HepG2 (cell line): ENCODE data around the gene DENND4A. TPM values are rescaled to one million over a fixed set of nuclear protein-coding genes. Genes with fewer than 3 reads are reported as not detected.
A peak's percentile ranks its signal among the peaks of the same experiment; 100 is the strongest.

Experiments
- ATAC-seq: fragments of 200-7000 bp; cut with Tn5 transposase; 3 replicates; pipeline ENCODE4 v1.9.1; 2020; ENCODE audit warnings: mild to moderate bottlenecking, moderate library complexity
- BruUV-seq: library from RNA; stranded (reverse); fragments of 400-500 nt; replicated peaks from 2 replicates; lab custom pipeline; 2021; lab: Mats Ljungman, UMichigan
- CTCF ChIA-PET: fragments of 300-600 bp; formaldehyde crosslinking; extraction: SDS; loops from one replicate; lab custom pipeline; 2021; ENCODE audit warnings: low total read pairs, inconsistent platforms, low intra/inter-chr PET ratio; lab: Yijun Ruan, JAX
- POLR2A ChIA-PET: fragments of 350-600 bp; sonication (Branson Sonifier 250); formaldehyde crosslinking; loops from one replicate; lab custom pipeline; 2020; ENCODE audit warnings: antibody characterized with exemption, inconsistent platforms; lab: Yijun Ruan, JAX
- DNase-seq: peaks from one replicate; pipeline ENCODE4 v3.0.0-alpha.2; 2015; ENCODE audit warnings: low spot score
- FAIRE-seq: peaks from 3 replicates; lab custom pipeline; 2011; peaks lifted over from hg19 to GRCh38; lab: Jason Lieb, UNC
- H2AFZ ChIP-seq: one replicate; pipeline ENCODE4 v1.6.1; 2011; ENCODE audit warnings: low read length, inconsistent platforms
- H3K27ac ChIP-seq: fragments of 300-600 bp; 3 replicates; pipeline ENCODE4 v1.8.0; 2011; ENCODE audit warnings: mixed run types, mild to moderate bottlenecking, mixed read lengths, low read length, inconsistent platforms; ENCODE audit not compliant: insufficient read depth; ENCODE audit errors: extremely low read length
- H3K27me3 ChIP-seq, 2 experiments: fragments of 200-600 bp in 1 of 2; 2 replicates in 1 of 2; 3 replicates in 1 of 2; pipeline versions ENCODE4 v1.6.0 to v1.8.0; 2011; ENCODE audit warnings: low read length in 2 of 2, mild to moderate bottlenecking in 2 of 2, moderate library complexity in 2 of 2, inconsistent platforms in 1 of 2; ENCODE audit not compliant: insufficient read depth in 2 of 2, control insufficient read depth in 1 of 2
- H3K36me3 ChIP-seq, 2 experiments: fragments of 200-600 bp in 1 of 2; replicated peaks in 1 of 2; 2 replicates in 1 of 2; 3 replicates in 1 of 2; pipeline versions ENCODE4 v1.5.1 to v1.8.0; 2011; ENCODE audit warnings: low read length in 2 of 2, inconsistent platforms in 1 of 2; ENCODE audit not compliant: insufficient read depth in 2 of 2, control insufficient read depth in 1 of 2
- H3K4me1 ChIP-seq: 2 replicates; pipeline ENCODE4 v1.5.1; 2012; ENCODE audit warnings: low read length, inconsistent platforms; ENCODE audit not compliant: insufficient read depth
- H3K4me2 ChIP-seq: 2 replicates; pipeline ENCODE4 v1.6.0; 2011; ENCODE audit warnings: low read depth, low read length, inconsistent platforms
- H3K4me3 ChIP-seq, 3 experiments: fragments of 200-600 bp in 1 of 3; sonication (generic), shearing (Covaris generic) in 1 of 3; replicated peaks in 1 of 3; 2 replicates each; pipeline ENCODE4 v1.5.1; 2011 to 2016; ENCODE audit warnings: low read length in 3 of 3, inconsistent platforms in 2 of 3, low read depth in 2 of 3, mild to moderate bottlenecking in 2 of 3, control low read depth in 1 of 3, mixed read lengths in 1 of 3; ENCODE audit not compliant: insufficient read depth in 1 of 3
- H3K79me2 ChIP-seq: one replicate; pipeline ENCODE4 v1.6.1; 2011; ENCODE audit warnings: low read length, inconsistent platforms; ENCODE audit not compliant: insufficient read depth
- H3K9ac ChIP-seq: 2 replicates; pipeline ENCODE4 v1.6.0; 2011; ENCODE audit warnings: mild to moderate bottlenecking, low read depth, low read length, inconsistent platforms; ENCODE audit not compliant: insufficient read depth
- H3K9me3 ChIP-seq: 2 replicates; pipeline ENCODE4 v1.5.1; 2012; ENCODE audit warnings: mild to moderate bottlenecking, low read length
- H4K20me1 ChIP-seq: 2 replicates; pipeline ENCODE4 v1.6.0; 2011; ENCODE audit warnings: inconsistent platforms, mild to moderate bottlenecking, low read length, moderate library complexity; ENCODE audit not compliant: insufficient read depth
- CENPX ChIP-seq: sonication (generic); formaldehyde crosslinking; IDR thresholded peaks from 2 replicates; pipeline ENCODE4 v1.9.0; 2021; ENCODE audit warnings: mild to moderate bottlenecking, missing genetic modification reagents, moderate library complexity
- ELF3 ChIP-seq: IDR thresholded peaks from 2 replicates; pipeline ENCODE4 v1.6.1; 2016; ENCODE audit warnings: missing genetic modification reagents, missing compliant biosample characterization
- JUN ChIP-seq: sonication (generic); formaldehyde crosslinking; IDR thresholded peaks from 2 replicates; pipeline ENCODE4 v1.4.0; 2020; ENCODE audit warnings: mild to moderate bottlenecking, missing genetic modification reagents
- KDM1A ChIP-seq: IDR thresholded peaks from 2 replicates; pipeline ENCODE4 v1.6.1; 2016; ENCODE audit warnings: missing compliant biosample characterization
- NFE2 ChIP-seq: sonication (generic); formaldehyde crosslinking; IDR thresholded peaks from 2 replicates; pipeline ENCODE4 v1.4.0; 2020; ENCODE audit warnings: missing genetic modification reagents
- PAF1 ChIP-seq: IDR thresholded peaks from 2 replicates; pipeline ENCODE4 v1.6.1; 2016; ENCODE audit warnings: missing genetic modification reagents, missing compliant biosample characterization
- PAWR ChIP-seq: sonication (generic); formaldehyde crosslinking; IDR thresholded peaks from 2 replicates; pipeline ENCODE4 v1.4.0; 2020; ENCODE audit warnings: missing genetic modification reagents, mild to moderate bottlenecking, borderline replicate concordance
- PRMT3 ChIP-seq: sonication (generic); formaldehyde crosslinking; IDR thresholded peaks from 2 replicates; pipeline ENCODE4 v1.8.1; 2022; ENCODE audit warnings: low read depth, mild to moderate bottlenecking, moderate library complexity, missing genetic modification reagents, borderline replicate concordance
- REPIN1 ChIP-seq: sonication (generic); formaldehyde crosslinking; IDR thresholded peaks from 2 replicates; pipeline ENCODE4 v1.8.0; 2022; ENCODE audit warnings: missing genetic modification reagents, low read depth, mild to moderate bottlenecking, borderline replicate concordance
- TEAD3 ChIP-seq: optimal IDR thresholded peaks from 2 replicates; pipeline ENCODE3; 2016; ENCODE audit warnings: borderline replicate concordance
- XRCC5 ChIP-seq: fragments of 200-400 bp; formaldehyde crosslinking; optimal IDR thresholded peaks from 2 replicates; pipeline ENCODE3; 2017; ENCODE audit warnings: mild to moderate bottlenecking, low read length
- YEATS4 ChIP-seq: sonication (generic); formaldehyde crosslinking; IDR thresholded peaks from 2 replicates; pipeline ENCODE4 v1.4.0; 2020; ENCODE audit warnings: missing genetic modification reagents, borderline replicate concordance
- ZBTB8A ChIP-seq: sonication (generic); formaldehyde crosslinking; IDR thresholded peaks from 2 replicates; pipeline ENCODE4 v1.4.0; 2020; ENCODE audit warnings: mild to moderate bottlenecking, low read depth, missing genetic modification reagents, borderline replicate concordance
- ZNF337 ChIP-seq: sonication (generic); formaldehyde crosslinking; IDR thresholded peaks from 2 replicates; pipeline ENCODE4 v1.5.1; 2020; ENCODE audit warnings: missing genetic modification reagents, low read depth, mild to moderate bottlenecking, borderline replicate concordance
- ZNF484 ChIP-seq: sonication (generic); formaldehyde crosslinking; IDR thresholded peaks from 2 replicates; pipeline ENCODE4 v1.5.1; 2020; ENCODE audit warnings: mild to moderate bottlenecking, low read depth, missing genetic modification reagents, borderline replicate concordance
- ZNF614 ChIP-seq: IDR thresholded peaks from 2 replicates; pipeline ENCODE4 v1.6.1; 2018; ENCODE audit warnings: missing biosample characterization, missing genetic modification reagents, inconsistent platforms, borderline replicate concordance
- ZZZ3 ChIP-seq: sonication (generic); formaldehyde crosslinking; IDR thresholded peaks from 2 replicates; pipeline ENCODE4 v1.4.0; 2020; ENCODE audit warnings: missing genetic modification reagents, mild to moderate bottlenecking, borderline replicate concordance
- WGBS: methylation state at CpG from one replicate; pipeline ENCODE4 v1.1.6; 2017; ENCODE audit warnings: low lambda C conversion rate; 5-methylcytosine and 5-hydroxymethylcytosine counted together
- in situ Hi-C: cut with HindIII; loops from 2 replicates; pipeline ENCODE4 v1.10.0; 2017; ENCODE audit warnings: low pct_unique_long_range_greater_than_20kb; ENCODE audit not compliant: extremely low pct_ligation_motif_present
- intact Hi-C: fragments of 100-400 bp; cut with micrococcal nuclease; formaldehyde crosslinking; loops from one replicate; pipeline ENCODE4 v1.10.0; 2022; ENCODE audit not compliant: unreplicated experiment
- polyA plus RNA-seq, 8 experiments: library from polyadenylated mRNA; depleted of rRNA in 3 of 8; stranded (reverse) in 7 of 8; unstranded in 1 of 8; fragments of >200 nt; fragmentation: Illumina TruSeq in 4 of 8; extraction: Trizol in 4 of 8; gene quantifications; 2 replicates each; pipeline versions ENCODE4 v1.2.1 to v1.2.3, GENCODE V29; 2011 to 2016; ENCODE audit warnings: low read depth in 4 of 8, missing spikeins in 1 of 8, mixed read lengths in 1 of 8; ENCODE audit not compliant: insufficient read depth in 1 of 8
- total RNA-seq, 5 experiments: library from RNA; depleted of rRNA; stranded (reverse); fragments of >200 nt; fragmentation: Illumina TruSeq; extraction: Trizol; gene quantifications; 2 replicates each; pipeline ENCODE4 v1.2.3, GENCODE V29; 2016; ENCODE audit warnings: low read depth in 1 of 5
- TF ChIP-seq, protein P1 (sequence below): sonication (generic); formaldehyde crosslinking; IDR thresholded peaks from 2 replicates; pipeline ENCODE4 v1.4.0; 2020; ENCODE audit warnings: missing genetic modification reagents, low read depth, mild to moderate bottlenecking, borderline replicate concordance
- TF ChIP-seq, protein P2 (sequence below): sonication (generic); formaldehyde crosslinking; IDR thresholded peaks from 2 replicates; pipeline ENCODE4 v1.4.0; 2020; ENCODE audit warnings: missing genetic modification reagents, mild to moderate bottlenecking, borderline replicate concordance
- TF ChIP-seq, protein P3 (sequence below): IDR thresholded peaks from 2 replicates; pipeline ENCODE4 v1.6.1; 2018; ENCODE audit warnings: missing genetic modification reagents, mild to moderate bottlenecking, missing compliant biosample characterization

Gene DENND4A
- total and polyA plus RNA-seq, 2 of the 13 experiments (the other 11 are each of a cell fraction or from before 2014, with no cell fraction given), result 13.2 to 18.6 TPM

DNA sequence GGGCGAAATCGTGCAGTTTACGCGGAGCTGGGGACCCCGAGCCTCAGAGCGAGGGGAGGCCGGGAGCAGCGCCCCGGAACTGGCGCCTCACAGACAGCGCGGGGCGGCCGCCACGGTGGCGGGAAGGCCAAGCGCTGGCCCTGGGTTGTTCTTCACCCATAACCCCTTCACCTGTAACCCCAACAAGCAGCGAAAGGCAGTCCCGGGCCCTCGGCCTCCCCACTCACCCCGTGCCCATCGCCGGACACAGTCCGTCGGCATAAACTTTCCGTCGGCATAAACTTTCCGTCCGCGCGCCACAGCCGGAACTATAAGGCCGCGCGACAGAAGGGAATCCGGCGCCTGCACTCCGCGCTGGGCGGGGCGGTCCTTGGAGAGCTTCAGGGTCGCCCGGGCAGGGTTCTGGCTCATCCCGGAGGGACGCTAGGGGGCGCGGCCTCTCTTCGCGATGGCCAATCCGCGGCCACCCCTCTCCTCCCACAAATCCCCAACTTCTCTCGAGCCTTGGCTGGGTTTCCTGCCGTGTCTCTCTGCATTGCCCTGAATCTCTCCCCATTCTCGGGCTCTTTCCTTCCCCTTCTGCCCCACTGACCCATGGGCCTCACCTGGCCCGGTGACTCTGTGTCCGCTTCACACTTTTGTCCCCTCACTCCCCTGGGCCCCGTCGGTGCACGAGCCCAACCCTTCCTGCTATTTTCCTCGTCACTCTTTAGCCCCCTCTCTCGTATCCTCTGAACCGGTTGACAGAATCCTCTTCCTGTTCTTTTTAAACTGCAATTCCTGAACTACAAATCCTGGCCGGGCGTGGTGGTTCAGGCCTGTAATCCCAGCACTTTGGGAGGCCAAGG is 181.0 kb downstream of the DENND4A start, which contains the start of gene INTS14:
Gene INTS14 (minus strand): TSS at position 261 of the 848 bp plus-strand sequence. CDS start 3,751 bp downstream, outside the sequence.
- Histone ChIP-seq H3K27ac (peak within 1 kb of the TSS; percentile 99), H3K9me3 (no peaks in the 10 kb centered on the region), H3K9ac (peak within 1 kb of the TSS; percentile 96), H3K4me2 (peak within 1 kb of the TSS; percentile 100), H3K4me3 (peak within 1 kb of the TSS; percentile 87 to 91 (median 89)), H3K27me3 (no peaks in the 10 kb centered on the region; a peak in 1 of 5 replicates), H2AFZ (peak within 1 kb of the TSS; percentile 88), H3K79me2 (peaks cover 45% of the 10 kb centered on the region), H3K4me1 (peaks cover 43% of the 10 kb centered on the region), H4K20me1 (no peaks in the 10 kb centered on the region), H3K36me3 (peaks cover 2 to 6% of the 10 kb centered on the region in 2 experiments; a peak in 3 of 5 replicates)
- BruUV-seq, result TSS peak; percentile 84
- peak; percentile 76 for FAIRE-seq
- in situ Hi-C loops, result no loop called here
- DNase-seq, result peak; percentile 92
- ChIA-PET POLR2A (interaction anchor here (0.6 to 2.9 kb wide), 20 partner anchors 12 to 775 kb away, joined by 3 to 30 read pairs (median 4); partner anchors contain the start of genes DENND4A, HACD3, MAP2K1 and RAB11A), CTCF (interaction anchor here (1.1 kb wide), 1 partner anchor 258 kb away, joined by 3 read pairs; the partner anchor contains the start of gene RAB11A)
- intact Hi-C loops, result loop anchor here (1.0 kb wide), 1 partner anchor 258 kb away; the partner anchor contains the start of gene RAB11A
- peak; percentile 95 for ATAC-seq
- 1% methylated on average over 31 of the region's 64 CpGs for WGBS
- TF ChIP-seq YEATS4 (CRISPR knock-in tag), result peak; percentile 97
- TF ChIP-seq, protein P1, sequence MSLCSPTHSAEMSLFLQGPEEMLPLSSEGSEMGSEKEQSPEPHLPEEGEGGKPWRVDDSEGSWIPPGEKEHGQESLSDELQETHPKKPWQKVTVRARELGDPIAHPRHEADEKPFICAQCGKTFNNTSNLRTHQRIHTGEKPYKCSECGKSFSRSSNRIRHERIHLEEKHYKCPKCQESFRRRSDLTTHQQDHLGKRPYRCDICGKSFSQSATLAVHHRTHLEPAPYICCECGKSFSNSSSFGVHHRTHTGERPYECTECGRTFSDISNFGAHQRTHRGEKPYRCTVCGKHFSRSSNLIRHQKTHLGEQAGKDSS, result peak; percentile 97
- TF ChIP-seq XRCC5, result peak; percentile 98
- TF ChIP-seq, protein P2, sequence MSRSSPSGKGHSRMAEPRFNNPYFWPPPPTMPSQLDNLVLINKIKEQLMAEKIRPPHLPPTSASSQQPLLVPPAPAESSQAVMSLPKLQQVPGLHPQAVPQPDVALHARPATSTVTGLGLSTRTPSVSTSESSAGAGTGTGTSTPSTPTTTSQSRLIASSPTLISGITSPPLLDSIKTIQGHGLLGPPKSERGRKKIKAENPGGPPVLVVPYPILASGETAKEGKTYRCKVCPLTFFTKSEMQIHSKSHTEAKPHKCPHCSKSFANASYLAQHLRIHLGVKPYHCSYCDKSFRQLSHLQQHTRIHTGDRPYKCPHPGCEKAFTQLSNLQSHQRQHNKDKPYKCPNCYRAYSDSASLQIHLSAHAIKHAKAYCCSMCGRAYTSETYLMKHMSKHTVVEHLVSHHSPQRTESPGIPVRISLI (CRISPR knock-in tag), result peak; percentile 46; the same call in 1 of the 2 replicates
- peak; percentile 81; the same call in 1 of the 2 replicates for TF ChIP-seq ZZZ3 (CRISPR knock-in tag)
- peak; percentile 97 for TF ChIP-seq ZNF614
- no peak for TF ChIP-seq PRMT3
- TF ChIP-seq TEAD3 (CRISPR knock-in tag), result peak; percentile 83
- TF ChIP-seq PAWR (CRISPR knock-in tag), result no peak
- peak; percentile 86 for TF ChIP-seq ELF3
- TF ChIP-seq ZBTB8A, result peak; percentile 80; the same call in 1 of the 2 replicates
- TF ChIP-seq, protein P3, sequence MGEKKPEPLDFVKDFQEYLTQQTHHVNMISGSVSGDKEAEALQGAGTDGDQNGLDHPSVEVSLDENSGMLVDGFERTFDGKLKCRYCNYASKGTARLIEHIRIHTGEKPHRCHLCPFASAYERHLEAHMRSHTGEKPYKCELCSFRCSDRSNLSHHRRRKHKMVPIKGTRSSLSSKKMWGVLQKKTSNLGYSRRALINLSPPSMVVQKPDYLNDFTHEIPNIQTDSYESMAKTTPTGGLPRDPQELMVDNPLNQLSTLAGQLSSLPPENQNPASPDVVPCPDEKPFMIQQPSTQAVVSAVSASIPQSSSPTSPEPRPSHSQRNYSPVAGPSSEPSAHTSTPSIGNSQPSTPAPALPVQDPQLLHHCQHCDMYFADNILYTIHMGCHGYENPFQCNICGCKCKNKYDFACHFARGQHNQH (CRISPR knock-in tag), result peak; percentile 98
- peak; percentile 76; the same call in 1 of the 2 replicates for TF ChIP-seq KDM1A (CRISPR knock-in tag)
- TF ChIP-seq ZNF337, result no peak
- TF ChIP-seq ZNF484 (CRISPR knock-in tag), result no peak
- no peak for TF ChIP-seq CENPX
- no peak for TF ChIP-seq NFE2 (CRISPR knock-in tag)
- peak; percentile 82; the same call in 1 of the 2 replicates for TF ChIP-seq REPIN1 (CRISPR knock-in tag)
- TF ChIP-seq JUN (CRISPR knock-in tag), result no peak
- TF ChIP-seq PAF1 (CRISPR knock-in tag), result no peak
